ENCODE results near the gene UACA.

DNA sequence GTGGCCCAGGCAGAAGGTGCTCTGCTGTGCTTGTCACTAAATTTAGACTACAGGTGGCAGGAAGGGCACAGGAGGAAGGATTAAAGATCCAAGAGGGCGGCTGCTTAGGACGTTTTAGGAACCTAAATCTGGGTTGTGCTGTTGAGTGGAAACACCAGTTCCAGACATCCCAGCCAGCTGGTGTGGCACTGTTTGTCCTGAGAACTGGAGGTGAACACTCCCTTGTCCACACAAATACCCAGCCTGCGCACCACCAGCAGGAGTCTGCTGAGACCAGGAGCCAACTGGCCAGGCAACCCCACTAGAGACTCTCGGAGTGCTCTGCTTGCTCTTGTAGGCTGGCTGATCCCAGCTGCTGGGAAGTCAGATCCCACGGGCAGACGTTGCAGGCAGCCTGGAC is 30.3 kb upstream of the UACA start:
- TF ChIP-seq, protein P1, sequence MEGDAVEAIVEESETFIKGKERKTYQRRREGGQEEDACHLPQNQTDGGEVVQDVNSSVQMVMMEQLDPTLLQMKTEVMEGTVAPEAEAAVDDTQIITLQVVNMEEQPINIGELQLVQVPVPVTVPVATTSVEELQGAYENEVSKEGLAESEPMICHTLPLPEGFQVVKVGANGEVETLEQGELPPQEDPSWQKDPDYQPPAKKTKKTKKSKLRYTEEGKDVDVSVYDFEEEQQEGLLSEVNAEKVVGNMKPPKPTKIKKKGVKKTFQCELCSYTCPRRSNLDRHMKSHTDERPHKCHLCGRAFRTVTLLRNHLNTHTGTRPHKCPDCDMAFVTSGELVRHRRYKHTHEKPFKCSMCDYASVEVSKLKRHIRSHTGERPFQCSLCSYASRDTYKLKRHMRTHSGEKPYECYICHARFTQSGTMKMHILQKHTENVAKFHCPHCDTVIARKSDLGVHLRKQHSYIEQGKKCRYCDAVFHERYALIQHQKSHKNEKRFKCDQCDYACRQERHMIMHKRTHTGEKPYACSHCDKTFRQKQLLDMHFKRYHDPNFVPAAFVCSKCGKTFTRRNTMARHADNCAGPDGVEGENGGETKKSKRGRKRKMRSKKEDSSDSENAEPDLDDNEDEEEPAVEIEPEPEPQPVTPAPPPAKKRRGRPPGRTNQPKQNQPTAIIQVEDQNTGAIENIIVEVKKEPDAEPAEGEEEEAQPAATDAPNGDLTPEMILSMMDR (conservative IDR thresholded peaks at IDR 0.05; ENCODE audit: low read depth in 2 of 2): no peak
- TF ChIP-seq EZH2 (IDR thresholded peaks at IDR 0.05; ENCODE audit: low read depth, unreplicated experiment) (no peak), STAT1 (IDR thresholded peaks at IDR 0.05; ENCODE audit: unreplicated experiment) (no peak), ZNF331 (CRISPR knock-in tag; IDR thresholded peaks at IDR 0.05; ENCODE audit: low read depth) (no peak), NANOG (IDR thresholded peaks at IDR 0.05; ENCODE audit: borderline replicate concordance) (no peak), POLR2AphosphoS5 (IDR thresholded peaks at IDR 0.05; ENCODE audit: low read depth) (no peak), CREB1 (CRISPR knock-in tag; IDR thresholded peaks at IDR 0.05; ENCODE audit: low read depth) (no peak), JUNB (IDR thresholded peaks at IDR 0.05; ENCODE audit: unreplicated experiment) (no peak), EZH2phosphoT487 (IDR thresholded peaks at IDR 0.05; ENCODE audit: unreplicated experiment) (no peak), ZNF114 (CRISPR knock-in tag; IDR thresholded peaks at IDR 0.05) (no peak)
- TF ChIP-seq, protein P2, sequence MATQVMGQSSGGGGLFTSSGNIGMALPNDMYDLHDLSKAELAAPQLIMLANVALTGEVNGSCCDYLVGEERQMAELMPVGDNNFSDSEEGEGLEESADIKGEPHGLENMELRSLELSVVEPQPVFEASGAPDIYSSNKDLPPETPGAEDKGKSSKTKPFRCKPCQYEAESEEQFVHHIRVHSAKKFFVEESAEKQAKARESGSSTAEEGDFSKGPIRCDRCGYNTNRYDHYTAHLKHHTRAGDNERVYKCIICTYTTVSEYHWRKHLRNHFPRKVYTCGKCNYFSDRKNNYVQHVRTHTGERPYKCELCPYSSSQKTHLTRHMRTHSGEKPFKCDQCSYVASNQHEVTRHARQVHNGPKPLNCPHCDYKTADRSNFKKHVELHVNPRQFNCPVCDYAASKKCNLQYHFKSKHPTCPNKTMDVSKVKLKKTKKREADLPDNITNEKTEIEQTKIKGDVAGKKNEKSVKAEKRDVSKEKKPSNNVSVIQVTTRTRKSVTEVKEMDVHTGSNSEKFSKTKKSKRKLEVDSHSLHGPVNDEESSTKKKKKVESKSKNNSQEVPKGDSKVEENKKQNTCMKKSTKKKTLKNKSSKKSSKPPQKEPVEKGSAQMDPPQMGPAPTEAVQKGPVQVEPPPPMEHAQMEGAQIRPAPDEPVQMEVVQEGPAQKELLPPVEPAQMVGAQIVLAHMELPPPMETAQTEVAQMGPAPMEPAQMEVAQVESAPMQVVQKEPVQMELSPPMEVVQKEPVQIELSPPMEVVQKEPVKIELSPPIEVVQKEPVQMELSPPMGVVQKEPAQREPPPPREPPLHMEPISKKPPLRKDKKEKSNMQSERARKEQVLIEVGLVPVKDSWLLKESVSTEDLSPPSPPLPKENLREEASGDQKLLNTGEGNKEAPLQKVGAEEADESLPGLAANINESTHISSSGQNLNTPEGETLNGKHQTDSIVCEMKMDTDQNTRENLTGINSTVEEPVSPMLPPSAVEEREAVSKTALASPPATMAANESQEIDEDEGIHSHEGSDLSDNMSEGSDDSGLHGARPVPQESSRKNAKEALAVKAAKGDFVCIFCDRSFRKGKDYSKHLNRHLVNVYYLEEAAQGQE (IDR thresholded peaks at IDR 0.05; ENCODE audit: unreplicated experiment): no peak
- TF ChIP-seq, protein P3, sequence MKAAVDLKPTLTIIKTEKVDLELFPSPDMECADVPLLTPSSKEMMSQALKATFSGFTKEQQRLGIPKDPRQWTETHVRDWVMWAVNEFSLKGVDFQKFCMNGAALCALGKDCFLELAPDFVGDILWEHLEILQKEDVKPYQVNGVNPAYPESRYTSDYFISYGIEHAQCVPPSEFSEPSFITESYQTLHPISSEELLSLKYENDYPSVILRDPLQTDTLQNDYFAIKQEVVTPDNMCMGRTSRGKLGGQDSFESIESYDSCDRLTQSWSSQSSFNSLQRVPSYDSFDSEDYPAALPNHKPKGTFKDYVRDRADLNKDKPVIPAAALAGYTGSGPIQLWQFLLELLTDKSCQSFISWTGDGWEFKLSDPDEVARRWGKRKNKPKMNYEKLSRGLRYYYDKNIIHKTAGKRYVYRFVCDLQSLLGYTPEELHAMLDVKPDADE (IDR thresholded peaks at IDR 0.05): no peak
- TF ChIP-seq, protein P4, sequence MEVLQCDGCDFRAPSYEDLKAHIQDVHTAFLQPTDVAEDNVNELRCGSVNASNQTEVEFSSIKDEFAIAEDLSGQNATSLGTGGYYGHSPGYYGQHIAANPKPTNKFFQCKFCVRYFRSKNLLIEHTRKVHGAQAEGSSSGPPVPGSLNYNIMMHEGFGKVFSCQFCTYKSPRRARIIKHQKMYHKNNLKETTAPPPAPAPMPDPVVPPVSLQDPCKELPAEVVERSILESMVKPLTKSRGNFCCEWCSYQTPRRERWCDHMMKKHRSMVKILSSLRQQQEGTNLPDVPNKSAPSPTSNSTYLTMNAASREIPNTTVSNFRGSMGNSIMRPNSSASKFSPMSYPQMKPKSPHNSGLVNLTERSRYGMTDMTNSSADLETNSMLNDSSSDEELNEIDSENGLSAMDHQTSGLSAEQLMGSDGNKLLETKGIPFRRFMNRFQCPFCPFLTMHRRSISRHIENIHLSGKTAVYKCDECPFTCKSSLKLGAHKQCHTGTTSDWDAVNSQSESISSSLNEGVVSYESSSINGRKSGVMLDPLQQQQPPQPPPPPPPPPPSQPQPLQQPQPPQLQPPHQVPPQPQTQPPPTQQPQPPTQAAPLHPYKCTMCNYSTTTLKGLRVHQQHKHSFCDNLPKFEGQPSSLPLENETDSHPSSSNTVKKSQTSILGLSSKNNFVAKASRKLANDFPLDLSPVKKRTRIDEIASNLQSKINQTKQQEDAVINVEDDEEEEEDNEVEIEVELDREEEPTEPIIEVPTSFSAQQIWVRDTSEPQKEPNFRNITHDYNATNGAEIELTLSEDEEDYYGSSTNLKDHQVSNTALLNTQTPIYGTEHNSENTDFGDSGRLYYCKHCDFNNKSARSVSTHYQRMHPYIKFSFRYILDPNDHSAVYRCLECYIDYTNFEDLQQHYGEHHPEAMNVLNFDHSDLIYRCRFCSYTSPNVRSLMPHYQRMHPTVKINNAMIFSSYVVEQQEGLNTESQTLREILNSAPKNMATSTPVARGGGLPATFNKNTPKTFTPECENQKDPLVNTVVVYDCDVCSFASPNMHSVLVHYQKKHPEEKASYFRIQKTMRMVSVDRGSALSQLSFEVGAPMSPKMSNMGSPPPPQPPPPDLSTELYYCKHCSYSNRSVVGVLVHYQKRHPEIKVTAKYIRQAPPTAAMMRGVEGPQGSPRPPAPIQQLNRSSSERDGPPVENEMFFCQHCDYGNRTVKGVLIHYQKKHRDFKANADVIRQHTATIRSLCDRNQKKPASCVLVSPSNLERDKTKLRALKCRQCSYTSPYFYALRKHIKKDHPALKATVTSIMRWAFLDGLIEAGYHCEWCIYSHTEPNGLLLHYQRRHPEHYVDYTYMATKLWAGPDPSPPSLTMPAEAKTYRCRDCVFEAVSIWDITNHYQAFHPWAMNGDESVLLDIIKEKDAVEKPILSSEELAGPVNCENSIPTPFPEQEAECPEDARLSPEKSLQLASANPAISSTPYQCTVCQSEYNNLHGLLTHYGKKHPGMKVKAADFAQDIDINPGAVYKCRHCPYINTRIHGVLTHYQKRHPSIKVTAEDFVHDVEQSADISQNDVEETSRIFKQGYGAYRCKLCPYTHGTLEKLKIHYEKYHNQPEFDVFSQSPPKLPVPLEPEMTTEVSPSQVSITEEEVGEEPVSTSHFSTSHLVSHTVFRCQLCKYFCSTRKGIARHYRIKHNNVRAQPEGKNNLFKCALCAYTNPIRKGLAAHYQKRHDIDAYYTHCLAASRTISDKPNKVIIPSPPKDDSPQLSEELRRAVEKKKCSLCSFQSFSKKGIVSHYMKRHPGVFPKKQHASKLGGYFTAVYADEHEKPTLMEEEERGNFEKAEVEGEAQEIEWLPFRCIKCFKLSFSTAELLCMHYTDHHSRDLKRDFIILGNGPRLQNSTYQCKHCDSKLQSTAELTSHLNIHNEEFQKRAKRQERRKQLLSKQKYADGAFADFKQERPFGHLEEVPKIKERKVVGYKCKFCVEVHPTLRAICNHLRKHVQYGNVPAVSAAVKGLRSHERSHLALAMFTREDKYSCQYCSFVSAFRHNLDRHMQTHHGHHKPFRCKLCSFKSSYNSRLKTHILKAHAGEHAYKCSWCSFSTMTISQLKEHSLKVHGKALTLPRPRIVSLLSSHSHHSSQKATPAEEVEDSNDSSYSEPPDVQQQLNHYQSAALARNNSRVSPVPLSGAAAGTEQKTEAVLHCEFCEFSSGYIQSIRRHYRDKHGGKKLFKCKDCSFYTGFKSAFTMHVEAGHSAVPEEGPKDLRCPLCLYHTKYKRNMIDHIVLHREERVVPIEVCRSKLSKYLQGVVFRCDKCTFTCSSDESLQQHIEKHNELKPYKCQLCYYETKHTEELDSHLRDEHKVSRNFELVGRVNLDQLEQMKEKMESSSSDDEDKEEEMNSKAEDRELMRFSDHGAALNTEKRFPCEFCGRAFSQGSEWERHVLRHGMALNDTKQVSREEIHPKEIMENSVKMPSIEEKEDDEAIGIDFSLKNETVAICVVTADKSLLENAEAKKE (CRISPR knock-in tag; IDR thresholded peaks at IDR 0.05): no peak

All from GM23338 (cell line).